GM23248 (cell line): Measurements from ENCODE around the gene BHLHE40.

ENCODE experiments used
- EZH2 ChIP-seq: fragments of 200-600 bp; sonication (generic); IDR thresholded peaks from 2 replicates; pipeline ENCODE4 v1.6.1; 2018; ENCODE audit warnings: antibody characterized with exemption, mild to moderate bottlenecking; ENCODE audit not compliant: insufficient read depth, poor library complexity, severe bottlenecking
- EZH2phosphoT487 ChIP-seq: fragments of 200-600 bp; sonication (generic); IDR thresholded peaks from 2 replicates; pipeline ENCODE4 v1.6.1; 2018; ENCODE audit warnings: antibody characterized with exemption, moderate library complexity, mild to moderate bottlenecking, low read depth; ENCODE audit not compliant: insufficient read depth

GRCh38 chr3:5001135-5001534 lies 21.9 kb downstream of the BHLHE40 start:
- TF ChIP-seq EZH2 (no peak), EZH2phosphoT487 (no peak)
